MV-4-11 (cell line): ENCODE data around the gene NSA2.

ENCODE experiments used
- DNase-seq: peaks from one replicate; lab custom pipeline; 2025; lab: John Stamatoyannopoulos, UW

NSA2 gene

GRCh38 chr5:74816875-74817274 is 49.8 kb downstream of the NSA2 start:
- no peak for DNase-seq

- DNase-seq = no peak
Observed at GRCh38 chr5:74822288-74822687, 55.2 kb downstream of the NSA2 start.

GRCh38 chr5:74829413-74829812 is 62.4 kb downstream of the NSA2 start:
- no peak for DNase-seq
